ENCODE results near the gene SEC14L6. TPM values are rescaled to one million over a fixed set of nuclear protein-coding genes. Genes with fewer than 3 reads are reported as not detected.
"Not testable (repeated sequence)": the region's sequence is repeated elsewhere in the genome, so short reads cannot be mapped to it uniquely, and the experiment has no call there.

SEC14L6 gene
- under 1 TPM in 5 of 6 experiments, not detected in 1; 0.06 to 0.39 (median 0.12) TPM for total RNA-seq
- long read RNA-seq: 0 reads

- DNase-seq (no peak), ATAC-seq (no peak)
- TF ChIP-seq CTCF (IDR thresholded peaks at IDR 0.05) (no peak), POLR2A (IDR thresholded peaks at IDR 0.05) (no peak)
- H3K4me3 ChIP-seq: no peak within 1 kb of the TSS
- no peaks in the 10 kb centered on the region for H3K9me3 ChIP-seq
- intact Hi-C loops (cut with DNase I): no loop called here
- no CpG with 5 or more reads among the region's 7 CpGs for WGBS (ENCODE audit: insufficient coverage, low coverage, low lambda C conversion rate, missing lambda C conversion rate)
- peaks cover 0 to 9% (median 0%) of the 10 kb centered on the region in 4 donors for H3K4me1 ChIP-seq
- no peak within 1 kb of the TSS for H3K27ac ChIP-seq
- H3K36me3 ChIP-seq: no peaks in the 10 kb centered on the region
- no peaks in the 10 kb centered on the region for H3K27me3 ChIP-seq
These were observed at the start of gene SEC14L6 for GRCh38 chr22:30546616-30547015. Gene SEC14L6 (minus strand): TSS chr22:30546741. CDS start chr22:30546682, 59 bp downstream.

- DNase-seq (no peak), ATAC-seq (no peak)
- intact Hi-C loops (cut with DNase I): no loop called here
- 33% methylated on average over 2 of the region's 2 CpGs for WGBS (ENCODE audit: insufficient coverage, low coverage, low lambda C conversion rate, missing lambda C conversion rate)
- Histone ChIP-seq H3K27ac (no peak overlapping the region), H3K36me3 (no peaks in the 10 kb centered on the region), H3K4me3 (no peak overlapping the region), H3K4me1 (peaks cover 0 to 4% (median 0%) of the 10 kb centered on the region in 4 donors), H3K27me3 (no peaks in the 10 kb centered on the region), H3K9me3 (no peaks in the 10 kb centered on the region)
- TF ChIP-seq CTCF (IDR thresholded peaks at IDR 0.05) (no peak), POLR2A (IDR thresholded peaks at IDR 0.05) (no peak)
These were observed 49.7 kb upstream of the SEC14L6 start for GRCh38 chr22:30596199-30596598.

GRCh38 chr22:30592360-30592713 lies 45.8 kb upstream of the SEC14L6 start:
- ATAC-seq; H3K27ac ChIP-seq; H3K9me3 ChIP-seq; DNase-seq; H3K27me3 ChIP-seq; intact Hi-C loops (cut with DNase I): not testable (repeated sequence)
- Histone ChIP-seq H3K4me1 (peaks cover 0 to 14% (median 5%) of the 10 kb centered on the region in 4 donors), H3K36me3 (peaks cover 0 to 18% (median 12%) of the 10 kb centered on the region in 4 donors), H3K4me3 (peak overlapping the region in 1 of 3 donors; percentile 84)
- 28% methylated on average over 15 of the region's 18 CpGs for WGBS (ENCODE audit: insufficient coverage, low coverage, low lambda C conversion rate, missing lambda C conversion rate)

GRCh38 chr22:30591588-30592359 lies 45.2 kb upstream of the SEC14L6 start, which contains the start of gene PES1:
Gene PES1 (minus strand): TSS chr22:30591910. CDS start chr22:30591833, 77 bp downstream.
- H3K4me1 ChIP-seq: peaks cover 0 to 14% (median 5%) of the 10 kb centered on the region in 4 donors
- no peak for TF ChIP-seq CTCF (IDR thresholded peaks at IDR 0.05)
- TF ChIP-seq POLR2A (IDR thresholded peaks at IDR 0.05): peak; percentile 22
- peak within 1 kb of the TSS; percentile 84 to 88 (median 85) for H3K4me3 ChIP-seq
- H3K27ac ChIP-seq: peak within 1 kb of the TSS; percentile 67 to 84 (median 82)
- H3K27me3 ChIP-seq: no peaks in the 10 kb centered on the region
- 0% methylated on average over 46 of the region's 49 CpGs for WGBS (ENCODE audit: insufficient coverage, low coverage, low lambda C conversion rate, missing lambda C conversion rate)
- intact Hi-C loops (cut with DNase I): no loop called here
- H3K9me3 ChIP-seq: no peaks in the 10 kb centered on the region
- ATAC-seq (peak; percentile 98 to 99 (median 99)), DNase-seq (peak; percentile 93 to 97 (median 95))
- peaks cover 0 to 23% (median 17%) of the 10 kb centered on the region in 4 donors for H3K36me3 ChIP-seq

- intact Hi-C loops (cut with DNase I): no loop called here
- Histone ChIP-seq H3K4me1 (peaks cover 0 to 14% (median 5%) of the 10 kb centered on the region in 4 donors), H3K36me3 (peaks cover 0 to 29% (median 22%) of the 10 kb centered on the region in 4 donors), H3K9me3 (no peaks in the 10 kb centered on the region), H3K27ac (peak overlapping the region; percentile 67 to 84 (median 82)), H3K27me3 (no peaks in the 10 kb centered on the region), H3K4me3 (peak overlapping the region; percentile 84 to 88 (median 85))
- 5% methylated on average over 12 of the region's 14 CpGs for WGBS (ENCODE audit: insufficient coverage, low coverage, low lambda C conversion rate, missing lambda C conversion rate)
- TF ChIP-seq POLR2A (IDR thresholded peaks at IDR 0.05): no peak
- TF ChIP-seq CTCF (IDR thresholded peaks at IDR 0.05): no peak
- no peak for DNase-seq
- no peak for ATAC-seq
These were observed 44.6 kb upstream of the SEC14L6 start for GRCh38 chr22:30591191-30591587.
